OCI-LY1 (cell line): Measurements from ENCODE around the gene PTHLH.

Experiments used
- H2AFZ ChIP-seq: fragments of 200-600 bp; sonication (generic), shearing (Covaris generic); 2 replicates; pipeline ENCODE4 v1.6.0; 2014; ENCODE audit warnings: antibody characterized with exemption, mild to moderate bottlenecking, low read length
- H3F3A ChIP-seq: fragments of 200-600 bp; sonication (generic), shearing (Covaris generic); 2 replicates; pipeline ENCODE4 v1.6.0; 2014; ENCODE audit warnings: mild to moderate bottlenecking, antibody characterized with exemption, low read length, moderate library complexity; ENCODE audit not compliant: insufficient read depth
- H3K27ac ChIP-seq: fragments of 200-600 bp; sonication (generic); 2 replicates; pipeline ENCODE4 v1.5.1; 2014; ENCODE audit warnings: low read length, mixed run types, mild to moderate bottlenecking, low read depth; ENCODE audit not compliant: poor library complexity, severe bottlenecking
- H3K27me3 ChIP-seq: fragments of 200-600 bp; sonication (generic); 2 replicates; pipeline ENCODE4 v1.6.0; 2014; ENCODE audit warnings: antibody characterized with exemption, mild to moderate bottlenecking, low read length, moderate library complexity; ENCODE audit not compliant: insufficient read depth
- H3K36me3 ChIP-seq: fragments of 200-600 bp; sonication (generic); 2 replicates; pipeline ENCODE4 v1.6.1; 2014; ENCODE audit warnings: mild to moderate bottlenecking, antibody characterized with exemption, low read length, moderate library complexity, mixed read lengths; ENCODE audit not compliant: insufficient read depth
- H3K4me1 ChIP-seq: fragments of 200-600 bp; sonication (generic); 2 replicates; pipeline ENCODE4 v1.5.1; 2014; ENCODE audit warnings: mild to moderate bottlenecking, low read length, moderate library complexity; ENCODE audit not compliant: insufficient read depth, severe bottlenecking
- H3K4me2 ChIP-seq: fragments of 200-600 bp; sonication (generic), shearing (Covaris generic); 2 replicates; pipeline ENCODE4 v1.6.1; 2014; ENCODE audit warnings: low read length
- H3K4me3 ChIP-seq: fragments of 200-600 bp; sonication (generic); 2 replicates; pipeline ENCODE4 v1.5.1; 2014; ENCODE audit warnings: low read length, low read depth, mild to moderate bottlenecking, mixed read lengths; ENCODE audit not compliant: poor library complexity, severe bottlenecking
- H3K79me2 ChIP-seq: fragments of 200-600 bp; shearing (Covaris generic); 2 replicates; pipeline ENCODE4 v1.6.1; 2016; ENCODE audit warnings: mixed run types, low read length, mixed read lengths; ENCODE audit not compliant: insufficient read depth
- H3K9ac ChIP-seq: fragments of 200-600 bp; sonication (generic), shearing (Covaris generic); 2 replicates; pipeline ENCODE4 v1.6.1; 2014; ENCODE audit warnings: mild to moderate bottlenecking, low read length, mixed read lengths
- H3K9me2 ChIP-seq: fragments of 200-600 bp; sonication (generic), shearing (Covaris generic); 2 replicates; pipeline ENCODE4 v1.6.1; 2014; ENCODE audit warnings: low read depth, mild to moderate bottlenecking, low read length, mixed read lengths
- H3K9me3 ChIP-seq: fragments of 200-600 bp; shearing (Covaris generic); 2 replicates; pipeline ENCODE4 v1.6.1; 2014; ENCODE audit warnings: low read length, mixed read lengths
- H4K20me1 ChIP-seq: fragments of 200-600 bp; sonication (generic), shearing (Covaris generic); 2 replicates; pipeline ENCODE4 v1.6.0; 2016; ENCODE audit warnings: mild to moderate bottlenecking, low read length; ENCODE audit not compliant: insufficient read depth
- EZH2 ChIP-seq: fragments of 200-600 bp; sonication (generic), shearing (Covaris generic); IDR thresholded peaks from 2 replicates; pipeline ENCODE4 v1.8.0; 2017; ENCODE audit warnings: borderline replicate concordance, mixed run types, mild to moderate bottlenecking, antibody characterized with exemption, low read length, moderate library complexity, mixed read lengths
- TF ChIP-seq, protein P1 (sequence below): fragments of 200-600 bp; sonication (generic), shearing (Covaris generic); IDR thresholded peaks from 2 replicates; pipeline ENCODE4 v1.5.1; 2017; ENCODE audit warnings: mild to moderate bottlenecking, antibody characterized with exemption, low read length, moderate library complexity, mixed read lengths

Gene PTHLH

GRCh38 chr12:27968972-27969623 lies 3.4 kb downstream of the PTHLH start:
- no peaks in the 10 kb centered on the region for H3F3A ChIP-seq
- H3K4me3 ChIP-seq: peak overlapping the region; percentile 55
- no peak overlapping the region for H3K27ac ChIP-seq
- H3K9me3 ChIP-seq: no peaks in the 10 kb centered on the region
- TF ChIP-seq, protein P1, sequence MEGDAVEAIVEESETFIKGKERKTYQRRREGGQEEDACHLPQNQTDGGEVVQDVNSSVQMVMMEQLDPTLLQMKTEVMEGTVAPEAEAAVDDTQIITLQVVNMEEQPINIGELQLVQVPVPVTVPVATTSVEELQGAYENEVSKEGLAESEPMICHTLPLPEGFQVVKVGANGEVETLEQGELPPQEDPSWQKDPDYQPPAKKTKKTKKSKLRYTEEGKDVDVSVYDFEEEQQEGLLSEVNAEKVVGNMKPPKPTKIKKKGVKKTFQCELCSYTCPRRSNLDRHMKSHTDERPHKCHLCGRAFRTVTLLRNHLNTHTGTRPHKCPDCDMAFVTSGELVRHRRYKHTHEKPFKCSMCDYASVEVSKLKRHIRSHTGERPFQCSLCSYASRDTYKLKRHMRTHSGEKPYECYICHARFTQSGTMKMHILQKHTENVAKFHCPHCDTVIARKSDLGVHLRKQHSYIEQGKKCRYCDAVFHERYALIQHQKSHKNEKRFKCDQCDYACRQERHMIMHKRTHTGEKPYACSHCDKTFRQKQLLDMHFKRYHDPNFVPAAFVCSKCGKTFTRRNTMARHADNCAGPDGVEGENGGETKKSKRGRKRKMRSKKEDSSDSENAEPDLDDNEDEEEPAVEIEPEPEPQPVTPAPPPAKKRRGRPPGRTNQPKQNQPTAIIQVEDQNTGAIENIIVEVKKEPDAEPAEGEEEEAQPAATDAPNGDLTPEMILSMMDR: no peak
- TF ChIP-seq EZH2: no peak
- no peak overlapping the region for H2AFZ ChIP-seq
- H3K9me2 ChIP-seq: no peaks in the 10 kb centered on the region
- H3K4me1 ChIP-seq: peaks cover 15% of the 10 kb centered on the region
- no peaks in the 10 kb centered on the region for H4K20me1 ChIP-seq
- H3K27me3 ChIP-seq: peaks cover 8% of the 10 kb centered on the region; the same call in 1 of the 2 replicates
- H3K9ac ChIP-seq: peak overlapping the region; percentile 16; the same call in 1 of the 2 replicates
- peak overlapping the region; percentile 67 for H3K4me2 ChIP-seq
- H3K36me3 ChIP-seq: no peaks in the 10 kb centered on the region
- H3K79me2 ChIP-seq: no peaks in the 10 kb centered on the region

DNA sequence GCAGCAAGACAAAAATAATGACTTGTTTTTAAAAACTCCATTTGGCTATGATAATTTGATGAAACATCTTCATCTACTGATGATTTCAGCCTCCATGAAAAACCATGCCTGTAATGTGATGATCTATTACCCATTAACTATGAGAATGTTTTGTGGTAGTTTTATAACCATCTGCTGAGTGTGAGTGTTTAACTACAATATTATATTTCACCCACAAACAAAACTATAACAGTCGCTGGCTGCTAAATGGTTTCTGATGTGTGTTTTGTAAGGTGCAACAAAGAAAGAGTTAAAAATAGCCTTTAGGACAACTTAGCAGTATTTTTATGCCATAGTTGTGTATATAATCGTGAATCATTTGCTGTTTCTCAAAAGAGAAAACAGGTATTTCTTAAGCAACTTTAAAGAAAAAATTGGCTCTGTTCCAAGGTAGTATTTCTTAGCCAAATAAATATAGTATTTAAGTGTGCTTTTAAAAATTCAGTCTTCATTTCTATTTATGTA lies 4.9 kb downstream of the PTHLH start:
- Histone ChIP-seq H3K27ac (no peak overlapping the region), H3K4me3 (no peak overlapping the region), H2AFZ (no peak overlapping the region), H3K4me2 (no peak overlapping the region), H3K79me2 (no peaks in the 10 kb centered on the region), H3K4me1 (peaks cover 15% of the 10 kb centered on the region), H3K9me3 (no peaks in the 10 kb centered on the region), H3K9me2 (no peaks in the 10 kb centered on the region), H3K36me3 (no peaks in the 10 kb centered on the region), H3K9ac (no peak overlapping the region), H3K27me3 (peaks cover 8% of the 10 kb centered on the region; the same call in 1 of the 2 replicates), H4K20me1 (no peaks in the 10 kb centered on the region), H3F3A (no peaks in the 10 kb centered on the region)
- no peak for TF ChIP-seq EZH2
- TF ChIP-seq, protein P1: no peak

GRCh38 chr12:27966870-27967269 lies 5.7 kb downstream of the PTHLH start:
- no peak overlapping the region for H2AFZ ChIP-seq
- TF ChIP-seq, protein P1: no peak
- no peak for TF ChIP-seq EZH2
- peaks cover 8% of the 10 kb centered on the region; the same call in 1 of the 2 replicates for H3K27me3 ChIP-seq
- peaks cover 15% of the 10 kb centered on the region for H3K4me1 ChIP-seq
- no peak overlapping the region for H3K4me2 ChIP-seq
- no peak overlapping the region for H3K27ac ChIP-seq
- no peaks in the 10 kb centered on the region for H4K20me1 ChIP-seq
- H3K9me2 ChIP-seq: no peaks in the 10 kb centered on the region
- H3K9me3 ChIP-seq: no peaks in the 10 kb centered on the region
- H3F3A ChIP-seq: no peaks in the 10 kb centered on the region
- no peak overlapping the region for H3K9ac ChIP-seq
- no peak overlapping the region for H3K4me3 ChIP-seq
- no peaks in the 10 kb centered on the region for H3K79me2 ChIP-seq
- H3K36me3 ChIP-seq: no peaks in the 10 kb centered on the region
